ENCODE results near the gene PLD4. TPM values are rescaled to one million over a fixed set of nuclear protein-coding genes. Genes with fewer than 3 reads are reported as not detected.

Gene PLD4
- total RNA-seq, 1 donor from 2014 or later, result not detected

- intact Hi-C loops (cut with DNase I), result no loop called here
- ATAC-seq (no peak), DNase-seq (ENCODE audit: missing footprints) (no peak)
These were observed 849 bp upstream of the PLD4 start for GRCh38 chr14:104923640-104924420.

GRCh38 chr14:104925214-104925854 is 655 bp downstream of the PLD4 start:
- no peak for DNase-seq (ENCODE audit: missing footprints)
- no peak for ATAC-seq
- intact Hi-C loops (cut with DNase I), result no loop called here

GRCh38 chr14:104925855-104926609 is 1.4 kb downstream of the PLD4 start:
- ATAC-seq, result no peak
- intact Hi-C loops (cut with DNase I), result no loop called here
- no peak for DNase-seq (ENCODE audit: missing footprints)

GRCh38 chr14:104926619-104927431 is 2.1 kb downstream of the PLD4 start:
- intact Hi-C loops (cut with DNase I), result no loop called here
- no peak for DNase-seq (ENCODE audit: missing footprints)
- ATAC-seq, result no peak

GRCh38 chr14:104927432-104927816 is 2.7 kb downstream of the PLD4 start:
- intact Hi-C loops (cut with DNase I), result no loop called here
- ATAC-seq (no peak), DNase-seq (ENCODE audit: missing footprints) (no peak)

GRCh38 chr14:104927901-104928300 is 3.2 kb downstream of the PLD4 start:
- no peak for ATAC-seq
- intact Hi-C loops (cut with DNase I), result no loop called here
- DNase-seq (ENCODE audit: missing footprints), result no peak

- ATAC-seq, result no peak
- intact Hi-C loops (cut with DNase I), result no loop called here
- no peak for DNase-seq (ENCODE audit: missing footprints)
These were observed 3.9 kb downstream of the PLD4 start for GRCh38 chr14:104928391-104929133.

GRCh38 chr14:104929268-104930230 is 4.9 kb downstream of the PLD4 start:
- ATAC-seq (no peak), DNase-seq (ENCODE audit: missing footprints) (no peak)

GRCh38 chr14:104930526-104931303 is 6.0 kb downstream of the PLD4 start:
- intact Hi-C loops (cut with DNase I), result no loop called here
- ATAC-seq (no peak), DNase-seq (ENCODE audit: missing footprints) (no peak)

More at GRCh38 chr14:104929268-104930230, 4.9 kb downstream of the PLD4 start:
- intact Hi-C loops (cut with DNase I), result no loop called here

- ATAC-seq, result no peak
- intact Hi-C loops (cut with DNase I), result no loop called here
- no peak for DNase-seq (ENCODE audit: missing footprints)
These were observed 6.7 kb downstream of the PLD4 start for GRCh38 chr14:104931304-104931770.

- no peak for ATAC-seq
- DNase-seq (ENCODE audit: missing footprints), result no peak
- intact Hi-C loops (cut with DNase I), result loop anchor here (2.0 kb wide), 1 partner anchor 35 kb away; no protein-coding TSS in a partner anchor
These were observed 7.3 kb downstream of the PLD4 start for GRCh38 chr14:104931771-104932675.

GRCh38 chr14:104932676-104933631 is 8.3 kb downstream of the PLD4 start:
- peak; percentile 84 for ATAC-seq
- intact Hi-C loops (cut with DNase I), result loop anchor here (2.0 kb wide), 1 partner anchor 34 kb away; no protein-coding TSS in a partner anchor

GRCh38 chr14:104933746-104934733 is 9.4 kb downstream of the PLD4 start:
- no peak for ATAC-seq
- no peak for DNase-seq (ENCODE audit: missing footprints)
- intact Hi-C loops (cut with DNase I), result loop anchor here (2.0 kb wide), 1 partner anchor 33 kb away; no protein-coding TSS in a partner anchor

More at GRCh38 chr14:104932676-104933631, 8.3 kb downstream of the PLD4 start:
- peak; percentile 92 for DNase-seq (ENCODE audit: missing footprints)

Data from Right ventricle myocardium inferior (tissue), 1 donor.